Hepatocyte (in vitro differentiated cells): Measurements from ENCODE around the gene COG7.

Experiments used
- EZH2 ChIP-seq: fragments of 200-600 bp; sonication (generic); IDR thresholded peaks from 2 replicates; pipeline ENCODE4 v1.6.1; 2016; ENCODE audit warnings: antibody characterized with exemption, mild to moderate bottlenecking, borderline replicate concordance
- TF ChIP-seq, protein P1 (sequence below): fragments of 200-600 bp; sonication (generic); IDR thresholded peaks from 2 replicates; pipeline ENCODE4 v1.5.1; 2016; ENCODE audit warnings: antibody characterized with exemption, mild to moderate bottlenecking; ENCODE audit not compliant: poor library complexity

DNA sequence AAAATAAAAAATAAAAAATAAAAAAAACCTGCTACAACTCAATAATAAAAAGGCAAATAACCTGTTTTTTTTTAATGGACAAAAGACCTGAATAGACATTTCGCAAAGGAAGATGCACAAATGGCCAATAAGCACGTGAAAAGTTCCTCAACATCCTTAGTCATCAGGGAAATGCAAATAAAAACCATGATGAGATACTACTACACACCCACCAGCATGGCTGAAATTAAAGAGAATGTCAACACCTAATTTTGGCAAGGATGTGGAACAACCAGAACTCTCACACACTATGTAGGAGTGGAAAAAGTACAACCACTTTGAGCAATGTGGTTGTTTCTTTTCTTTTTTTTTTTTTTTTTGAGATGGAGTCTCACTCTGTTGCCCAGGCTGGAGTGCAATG, 24.6 kb downstream of the COG7 start:
- TF ChIP-seq, protein P1, sequence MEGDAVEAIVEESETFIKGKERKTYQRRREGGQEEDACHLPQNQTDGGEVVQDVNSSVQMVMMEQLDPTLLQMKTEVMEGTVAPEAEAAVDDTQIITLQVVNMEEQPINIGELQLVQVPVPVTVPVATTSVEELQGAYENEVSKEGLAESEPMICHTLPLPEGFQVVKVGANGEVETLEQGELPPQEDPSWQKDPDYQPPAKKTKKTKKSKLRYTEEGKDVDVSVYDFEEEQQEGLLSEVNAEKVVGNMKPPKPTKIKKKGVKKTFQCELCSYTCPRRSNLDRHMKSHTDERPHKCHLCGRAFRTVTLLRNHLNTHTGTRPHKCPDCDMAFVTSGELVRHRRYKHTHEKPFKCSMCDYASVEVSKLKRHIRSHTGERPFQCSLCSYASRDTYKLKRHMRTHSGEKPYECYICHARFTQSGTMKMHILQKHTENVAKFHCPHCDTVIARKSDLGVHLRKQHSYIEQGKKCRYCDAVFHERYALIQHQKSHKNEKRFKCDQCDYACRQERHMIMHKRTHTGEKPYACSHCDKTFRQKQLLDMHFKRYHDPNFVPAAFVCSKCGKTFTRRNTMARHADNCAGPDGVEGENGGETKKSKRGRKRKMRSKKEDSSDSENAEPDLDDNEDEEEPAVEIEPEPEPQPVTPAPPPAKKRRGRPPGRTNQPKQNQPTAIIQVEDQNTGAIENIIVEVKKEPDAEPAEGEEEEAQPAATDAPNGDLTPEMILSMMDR: no peak
- no peak for TF ChIP-seq EZH2
